DMS153 treated with DMSO at 0.1 percent for 48 hours (cell line): Measurements from ENCODE around the gene METTL21A.

ENCODE experiments used
- DNase-seq: peaks from one replicate; lab custom pipeline; 2025; ENCODE audit not compliant: unreplicated experiment; lab: John Stamatoyannopoulos, UW

The METTL21A gene

DNA sequence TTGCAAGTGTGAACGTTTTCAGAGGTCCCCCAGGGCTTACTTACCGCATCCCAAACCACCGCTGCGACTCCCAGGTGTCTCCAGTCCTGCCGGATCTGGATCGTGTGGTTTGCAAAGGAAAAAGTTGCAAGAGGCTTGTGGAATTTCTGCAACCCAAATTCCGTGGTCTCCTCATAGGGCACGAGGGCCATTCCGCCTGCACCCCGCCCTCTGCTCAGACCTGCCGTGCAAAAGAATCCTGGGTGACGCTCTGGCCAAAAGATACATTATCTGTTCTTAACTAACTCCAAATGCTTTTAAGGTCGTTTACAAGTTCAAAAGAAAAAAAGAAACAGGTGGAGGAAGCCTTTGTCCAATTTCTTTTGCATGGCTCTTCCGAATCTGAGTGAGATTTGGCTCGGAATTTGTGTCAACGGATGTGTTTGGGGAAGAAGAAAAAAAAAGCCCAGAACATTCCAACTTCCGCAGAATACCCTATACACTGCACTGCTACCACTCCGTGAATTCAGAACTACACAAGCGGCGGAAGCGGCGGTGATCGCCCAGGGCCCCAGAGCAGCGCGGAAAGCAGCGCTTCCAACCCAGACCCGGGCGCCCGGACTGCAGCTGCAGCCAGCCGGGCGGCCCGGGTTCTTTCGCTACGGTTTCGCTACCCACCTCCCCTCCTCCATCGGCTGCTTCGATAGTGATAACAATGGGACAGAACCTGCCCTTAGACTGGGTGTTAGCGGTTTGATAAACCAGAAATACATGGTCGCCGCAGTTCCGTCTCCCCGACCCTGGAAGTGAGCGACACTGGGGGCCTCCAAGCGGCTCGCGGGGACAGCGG, 795 bp downstream of the METTL21A start:
- DNase-seq, result peak; percentile 47

DNA sequence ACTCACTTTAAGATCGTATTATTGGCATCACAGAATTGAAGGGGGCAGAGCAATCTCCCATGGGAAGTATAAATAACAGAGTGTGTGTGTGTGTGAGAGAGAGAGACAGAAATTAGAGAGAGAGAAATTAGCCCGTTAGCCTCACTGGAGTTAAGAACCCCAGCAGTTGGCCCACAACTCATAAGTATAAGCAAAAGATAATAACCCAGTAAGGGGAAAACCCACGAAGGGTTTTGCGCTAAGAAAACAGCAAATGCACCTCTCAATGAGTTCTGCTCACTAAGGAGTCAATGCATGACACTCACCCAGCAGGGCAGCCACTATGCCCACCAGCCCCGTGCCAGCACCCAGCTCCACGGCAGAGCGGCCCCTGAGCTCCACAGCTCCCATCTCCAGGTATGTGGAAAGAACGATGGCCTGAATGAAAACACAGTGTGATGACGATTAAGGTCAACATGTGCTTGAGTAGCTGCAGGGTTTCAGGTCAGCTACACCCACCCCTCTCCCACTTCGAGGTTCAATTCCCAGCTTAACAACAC, 3.6 kb downstream of the METTL21A start:
- DNase-seq, result no peak

DNA sequence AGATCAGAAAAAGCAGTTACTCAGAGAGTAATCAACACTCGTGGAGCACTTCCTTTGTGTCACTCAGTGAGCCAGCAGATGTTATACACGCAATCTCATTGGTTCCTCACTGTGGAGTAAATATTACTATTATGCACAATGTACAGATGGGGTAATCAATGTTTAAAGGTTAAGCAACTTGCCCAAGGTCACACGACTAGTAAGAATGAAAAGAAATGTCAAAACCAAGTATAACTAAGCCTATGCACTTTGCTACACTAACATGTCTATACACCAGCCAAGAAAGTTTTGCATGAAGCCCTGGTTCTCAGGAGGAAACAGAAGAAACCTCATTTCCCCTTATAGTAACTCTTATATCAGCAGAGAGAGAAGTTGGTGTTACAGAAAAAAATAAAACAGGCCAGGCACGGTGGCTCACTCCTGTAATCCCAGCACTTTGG, 5.4 kb downstream of the METTL21A start:
- no peak for DNase-seq

DNA sequence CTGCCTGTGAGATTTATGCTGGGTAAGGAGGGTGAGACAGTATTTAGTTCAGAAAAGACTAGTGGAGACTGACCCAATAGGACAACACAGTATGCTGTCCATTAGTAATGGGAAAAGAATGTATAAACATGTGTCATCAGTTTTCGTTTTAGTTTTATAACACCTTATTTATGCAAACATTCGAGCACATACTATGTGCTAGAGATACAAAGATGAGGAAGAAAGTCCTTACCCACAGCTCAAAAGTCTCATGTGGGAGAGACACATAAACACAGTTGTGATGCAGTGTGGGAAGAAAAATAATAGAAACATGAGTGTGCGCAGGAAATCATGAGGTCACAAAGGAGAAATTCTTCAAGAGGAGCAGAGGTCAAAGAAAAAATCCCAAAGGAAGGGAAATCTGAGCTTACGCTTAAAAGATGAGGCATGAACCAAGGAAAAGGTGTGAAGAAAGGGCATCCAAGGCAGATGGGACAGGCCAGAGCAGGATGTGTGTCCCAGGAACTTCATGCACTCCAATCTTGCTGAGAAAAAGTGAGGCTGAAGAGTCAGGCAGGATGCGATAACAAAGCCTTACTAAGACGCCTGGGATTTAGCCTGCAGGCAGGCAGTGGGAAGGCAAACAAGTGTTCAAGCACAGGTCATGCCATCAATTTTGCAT, 8.1 kb downstream of the METTL21A start:
- DNase-seq, result no peak

DNA sequence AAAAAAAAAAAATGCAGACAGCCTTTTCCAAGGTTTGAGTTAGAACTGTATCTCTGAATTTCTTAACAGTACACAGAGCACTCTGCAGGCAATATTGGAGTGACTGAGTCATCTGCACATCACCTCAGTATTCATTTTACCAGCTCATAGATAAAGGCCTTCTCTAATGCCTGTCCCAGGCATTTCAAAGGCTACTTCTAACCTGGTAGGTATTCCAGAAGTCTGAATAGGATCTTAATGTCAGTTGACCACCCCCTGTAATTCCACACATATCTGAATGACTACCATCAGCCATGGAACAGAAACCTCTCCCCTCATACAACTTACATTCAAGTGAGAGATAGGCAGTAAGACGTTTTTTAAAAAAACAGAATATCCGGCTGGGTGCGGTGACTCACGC, 9.0 kb downstream of the METTL21A start:
- no peak for DNase-seq

DNA sequence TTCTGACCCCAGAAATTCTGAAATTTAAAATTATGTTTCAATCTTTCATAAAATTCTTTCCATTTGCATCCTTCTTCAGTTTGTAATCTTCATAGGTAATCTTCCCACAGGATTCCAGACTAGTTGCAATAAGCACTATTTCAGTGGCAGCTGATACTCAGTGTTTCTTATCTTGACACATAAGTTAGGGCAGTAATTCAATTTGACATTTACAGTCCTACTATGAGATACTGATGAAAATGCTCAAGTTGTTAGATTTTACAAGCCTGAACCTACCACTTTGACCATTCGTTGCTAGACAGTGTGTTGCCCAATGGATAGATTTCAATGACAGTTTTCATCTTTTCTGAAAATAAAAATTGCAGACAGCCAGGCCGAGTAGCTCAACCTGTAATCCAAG, 10.4 kb downstream of the METTL21A start:
- DNase-seq, result no peak

DNA sequence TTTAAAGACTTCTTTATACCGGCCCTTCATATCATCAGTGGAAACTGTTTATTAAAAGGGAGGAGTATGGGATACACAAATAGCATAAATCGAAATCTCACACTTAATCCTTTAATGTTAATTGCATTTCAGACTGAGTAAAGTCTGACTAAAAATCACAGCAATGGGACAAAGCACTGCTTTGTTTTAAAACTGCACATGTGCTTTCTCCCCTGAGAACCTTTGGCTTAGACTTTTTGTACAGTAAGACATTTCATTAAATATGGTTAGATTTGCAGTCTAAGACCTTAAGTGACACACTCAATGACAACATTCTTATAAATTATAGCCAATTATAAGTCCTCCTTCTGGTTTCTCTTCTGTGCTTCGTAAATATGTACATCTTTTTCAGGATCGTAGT, 12.5 kb downstream of the METTL21A start:
- no peak for DNase-seq

DNA sequence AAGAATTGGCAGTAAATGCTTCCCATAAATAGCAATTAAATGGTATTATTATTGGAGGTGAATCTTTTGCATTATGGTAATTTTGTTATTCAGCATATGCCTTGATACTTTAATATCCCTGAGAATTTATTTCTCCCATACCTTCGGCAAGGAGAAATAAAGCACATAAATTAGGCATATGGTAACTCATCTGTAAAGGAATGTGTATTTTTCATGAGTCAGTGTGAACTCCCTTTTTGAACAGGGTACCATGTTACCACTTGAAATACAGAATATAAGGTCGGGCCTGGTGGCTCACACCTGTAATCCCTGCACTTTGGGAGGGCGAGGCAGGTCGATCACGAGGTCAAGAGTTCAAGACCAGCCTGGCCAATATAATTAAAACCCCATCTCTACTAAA, 18.4 kb downstream of the METTL21A start:
- DNase-seq, result no peak

DNA sequence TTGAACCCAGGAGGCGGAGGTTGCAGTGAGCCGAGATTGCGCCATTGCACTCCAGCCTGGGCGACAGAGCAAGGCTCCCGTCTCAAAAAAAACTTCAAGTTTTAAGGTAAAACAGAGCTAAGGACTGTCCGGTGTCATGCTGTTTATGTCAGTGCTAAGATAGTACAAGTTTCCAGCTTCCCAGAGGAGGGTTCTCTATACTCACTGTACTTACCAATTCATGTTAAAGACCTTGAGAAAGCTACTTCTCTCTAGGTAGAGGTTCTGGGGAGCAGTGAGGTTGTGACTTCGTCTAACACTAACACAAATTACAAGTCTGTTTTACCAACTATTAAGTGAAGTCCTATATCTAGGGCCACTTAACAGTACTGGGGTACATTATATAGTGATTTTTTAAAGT, 18.8 kb downstream of the METTL21A start:
- no peak for DNase-seq

DNA sequence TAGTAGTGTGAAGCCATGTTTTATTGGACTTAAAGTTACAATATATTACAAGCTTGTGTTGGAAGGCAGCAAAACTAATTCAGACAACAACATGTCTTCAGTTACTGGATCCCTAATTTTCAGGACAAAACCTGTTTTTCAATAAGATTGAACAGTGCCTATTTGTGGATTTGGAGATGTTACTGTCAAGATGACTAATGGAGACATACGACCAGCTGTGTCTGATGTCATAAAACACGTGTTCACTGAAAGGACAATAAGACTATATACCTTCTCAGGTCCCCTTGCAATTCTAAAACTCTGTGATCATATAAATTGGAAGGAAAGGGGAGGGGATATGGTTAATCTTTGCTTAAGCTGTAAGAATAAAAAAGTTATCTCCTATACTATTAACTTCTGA, 21.7 kb downstream of the METTL21A start:
- no peak for DNase-seq

DNA sequence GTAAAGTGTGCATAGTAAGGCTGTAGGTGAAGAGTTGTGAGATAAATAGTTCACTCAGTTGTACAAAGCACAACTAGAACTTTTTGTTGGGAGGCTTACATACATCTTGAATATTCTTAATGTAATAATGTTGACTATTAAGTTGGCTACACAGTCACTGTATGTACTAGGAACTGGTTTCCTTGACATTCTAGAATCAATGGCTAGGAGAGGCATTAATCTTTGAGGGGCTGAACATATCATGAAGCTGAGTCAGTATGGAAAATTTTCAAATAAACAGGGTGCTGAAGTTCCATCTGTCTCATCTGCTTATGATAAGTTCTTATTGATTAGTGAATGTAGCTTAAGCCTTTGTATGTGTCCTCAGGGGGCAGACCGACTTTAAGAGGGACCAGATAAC, 23.4 kb downstream of the METTL21A start:
- no peak for DNase-seq

DNA sequence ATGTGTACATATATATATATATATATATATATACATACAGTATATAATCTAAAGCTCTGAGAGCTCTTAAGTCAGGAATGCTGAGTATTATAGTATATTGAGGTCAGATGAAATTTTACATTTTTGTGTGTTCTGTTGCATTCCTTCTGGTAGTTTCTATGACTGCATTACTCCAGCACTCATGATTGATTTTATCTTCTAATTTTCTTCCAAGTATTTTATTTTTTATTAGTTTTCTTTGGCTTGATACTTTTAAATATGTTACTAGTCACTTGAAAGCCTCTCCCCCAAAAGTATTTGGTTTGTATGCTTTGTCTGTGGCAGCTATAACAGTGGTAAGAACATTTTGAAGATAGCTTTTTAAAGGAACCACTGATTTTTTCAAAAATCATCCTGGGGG, 25.0 kb downstream of the METTL21A start:
- DNase-seq, result no peak

DNA sequence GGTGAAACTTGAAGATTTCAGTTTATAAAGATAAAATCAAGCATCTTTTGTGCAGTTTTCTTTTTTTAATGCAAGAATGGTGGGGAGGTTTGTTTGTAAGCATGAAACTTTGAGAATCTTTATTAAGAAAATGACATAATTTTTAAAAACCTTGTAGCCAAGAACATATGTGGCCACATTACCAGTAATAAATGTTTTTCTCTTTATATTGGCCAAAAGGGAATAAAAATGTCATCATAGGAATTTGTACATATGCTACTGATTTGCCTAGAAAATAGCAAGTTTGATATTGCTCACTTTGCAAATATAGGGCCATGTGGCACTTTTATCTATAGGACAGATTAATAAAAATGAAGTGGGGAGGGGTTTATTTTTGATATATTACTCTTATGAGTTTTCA, 25.6 kb downstream of the METTL21A start:
- DNase-seq, result no peak

DNA sequence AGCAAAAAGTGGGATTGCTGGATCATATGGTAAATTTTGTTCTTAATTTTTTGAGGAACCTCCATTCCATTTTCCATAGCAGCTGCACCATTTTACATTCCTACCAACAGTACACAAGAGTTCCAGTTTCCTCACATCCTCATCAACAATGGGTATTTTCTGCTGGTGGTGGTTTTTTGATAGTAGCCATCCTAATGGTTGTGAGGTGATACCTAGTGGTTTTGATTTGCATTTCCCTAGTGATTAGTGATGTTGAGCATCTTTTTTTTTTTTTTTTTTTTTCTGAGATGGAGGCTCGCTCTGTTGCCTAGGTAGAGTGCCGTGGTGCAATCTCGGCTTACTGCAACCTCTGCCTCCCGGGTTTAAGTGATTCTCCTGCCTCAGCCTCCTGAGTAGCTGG, 30.5 kb downstream of the METTL21A start:
- DNase-seq, result no peak

DNA sequence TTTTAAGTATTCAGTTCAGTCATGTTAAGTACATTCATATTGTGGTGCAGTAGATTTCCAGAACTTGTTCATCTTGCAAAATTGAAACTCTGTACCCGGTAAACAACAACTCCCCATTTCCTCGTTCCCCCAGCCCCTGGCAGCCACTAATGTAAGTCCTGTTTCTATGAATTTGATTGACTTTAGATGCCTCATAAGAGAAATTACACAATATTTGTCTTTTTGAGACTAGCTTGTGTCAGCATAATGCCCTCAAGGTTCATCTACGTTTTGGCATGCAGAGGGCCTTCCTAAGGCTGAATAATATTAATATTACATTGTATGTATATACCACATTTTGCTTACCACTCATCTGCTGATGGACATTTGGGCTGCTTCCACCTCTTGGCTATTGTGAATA, 30.9 kb downstream of the METTL21A start:
- no peak for DNase-seq

DNA sequence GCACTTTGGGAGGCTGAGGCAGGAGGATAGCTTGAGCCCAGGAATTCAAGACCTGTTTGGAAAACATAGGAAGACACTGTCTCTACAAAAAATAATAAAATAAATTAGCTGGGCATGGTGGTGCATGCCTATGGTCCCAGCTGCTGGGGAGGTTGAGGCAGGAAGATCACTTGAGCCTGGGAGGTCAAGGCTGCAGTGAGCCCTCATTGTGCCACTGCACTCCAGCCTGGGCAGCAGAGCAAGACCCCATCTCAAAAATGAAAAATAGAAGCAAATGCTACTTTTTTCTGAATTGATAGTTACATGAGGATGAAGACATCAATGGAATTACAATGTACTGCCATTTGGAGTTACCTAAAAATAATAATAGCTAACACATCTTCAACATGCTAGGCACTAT, 31.9 kb downstream of the METTL21A start:
- DNase-seq, result no peak

DNA sequence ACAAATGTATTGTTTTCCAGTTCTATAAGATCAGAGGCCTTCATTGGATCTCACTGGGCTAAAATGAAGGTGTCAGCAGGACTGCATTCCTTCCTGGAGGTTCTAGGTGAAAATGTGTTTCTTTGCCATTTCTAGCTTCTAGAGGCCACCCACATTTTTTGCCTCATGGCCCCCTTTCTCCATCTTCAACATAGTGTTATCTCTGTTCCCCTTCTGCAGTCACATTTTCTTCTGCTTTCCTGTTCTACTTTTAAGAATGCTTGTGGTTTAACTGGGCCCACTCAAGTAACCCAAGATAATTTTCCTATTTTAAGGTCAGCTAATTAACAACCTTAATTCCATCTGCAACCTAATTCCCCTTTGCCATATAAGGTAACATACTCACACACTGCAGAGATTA, 36.1 kb downstream of the METTL21A start:
- DNase-seq, result no peak

DNA sequence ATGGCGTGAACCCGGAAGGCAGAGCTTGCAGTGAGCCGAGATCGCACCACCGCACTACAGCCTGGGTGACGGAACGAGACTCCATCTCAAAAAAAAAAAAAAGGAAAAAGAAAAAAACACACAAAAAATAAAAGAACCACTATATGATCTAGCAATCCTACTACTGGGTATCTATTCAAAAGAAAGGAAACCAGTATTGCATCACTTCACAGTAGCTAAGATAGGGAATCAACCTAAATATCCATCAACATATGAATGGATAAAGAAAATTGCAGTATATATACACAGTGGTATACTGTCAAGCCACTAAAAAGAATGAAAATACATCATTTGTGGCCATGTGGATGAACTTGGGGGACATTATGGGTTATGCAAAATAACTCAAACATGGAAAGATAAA, 37.9 kb downstream of the METTL21A start:
- DNase-seq, result no peak

DNA sequence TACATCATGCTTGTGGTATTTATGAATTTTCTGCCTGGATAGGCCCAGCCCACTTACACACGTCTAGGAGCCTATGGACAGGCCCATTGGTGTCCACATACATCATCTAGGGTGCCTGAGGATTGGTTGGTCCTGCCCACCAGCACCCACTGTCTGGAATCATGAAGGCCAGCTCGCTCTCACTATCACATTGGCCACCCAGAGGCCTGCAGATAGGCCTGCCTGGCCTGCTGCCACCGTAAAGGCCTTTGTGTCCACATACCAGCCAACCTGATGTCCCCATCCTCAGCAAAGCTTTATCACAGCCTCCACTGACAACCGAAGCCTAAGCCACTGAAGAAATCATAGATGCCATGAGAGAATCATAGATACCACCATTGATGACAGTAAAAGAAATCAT, 40.2 kb downstream of the METTL21A start:
- no peak for DNase-seq

DNA sequence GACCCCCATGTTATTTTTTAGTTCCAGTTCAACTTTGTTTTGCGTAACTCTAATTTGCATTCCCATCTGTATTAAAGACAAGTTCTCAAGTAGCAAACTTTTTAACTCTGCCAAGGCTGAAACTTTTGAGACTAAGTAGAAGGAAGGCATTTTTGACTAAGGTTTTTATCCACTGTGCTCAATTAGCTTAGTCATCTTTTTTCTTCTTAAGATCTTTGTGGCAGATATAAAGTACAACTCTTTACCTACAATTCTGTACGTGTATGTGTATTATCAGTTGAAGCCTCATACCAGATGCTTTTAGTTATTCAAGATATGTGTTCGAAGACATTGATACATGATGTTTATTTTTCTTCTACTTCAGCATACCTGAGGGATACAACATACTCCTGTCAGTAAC, 53.8 kb downstream of the METTL21A start:
- DNase-seq, result no peak

DNA sequence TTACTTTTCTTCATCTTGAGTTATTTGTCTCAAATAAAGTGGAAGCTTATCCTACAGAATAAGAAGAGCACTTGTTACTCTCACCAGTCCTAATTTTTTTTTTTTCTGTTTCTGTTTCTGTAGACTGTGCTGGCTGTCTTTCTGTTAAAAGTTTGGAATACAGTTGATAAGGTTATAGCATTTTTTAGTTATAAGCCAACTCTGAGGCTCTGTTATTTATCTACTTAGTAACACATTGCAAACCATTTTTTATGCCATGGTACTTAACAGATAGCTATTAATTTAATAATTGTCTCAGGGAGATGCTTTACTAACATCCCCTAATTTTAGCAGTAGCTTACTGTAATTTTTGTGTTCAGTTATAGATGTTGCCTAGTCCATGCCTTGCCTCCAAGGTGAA, 57.5 kb downstream of the METTL21A start:
- DNase-seq, result no peak

DNA sequence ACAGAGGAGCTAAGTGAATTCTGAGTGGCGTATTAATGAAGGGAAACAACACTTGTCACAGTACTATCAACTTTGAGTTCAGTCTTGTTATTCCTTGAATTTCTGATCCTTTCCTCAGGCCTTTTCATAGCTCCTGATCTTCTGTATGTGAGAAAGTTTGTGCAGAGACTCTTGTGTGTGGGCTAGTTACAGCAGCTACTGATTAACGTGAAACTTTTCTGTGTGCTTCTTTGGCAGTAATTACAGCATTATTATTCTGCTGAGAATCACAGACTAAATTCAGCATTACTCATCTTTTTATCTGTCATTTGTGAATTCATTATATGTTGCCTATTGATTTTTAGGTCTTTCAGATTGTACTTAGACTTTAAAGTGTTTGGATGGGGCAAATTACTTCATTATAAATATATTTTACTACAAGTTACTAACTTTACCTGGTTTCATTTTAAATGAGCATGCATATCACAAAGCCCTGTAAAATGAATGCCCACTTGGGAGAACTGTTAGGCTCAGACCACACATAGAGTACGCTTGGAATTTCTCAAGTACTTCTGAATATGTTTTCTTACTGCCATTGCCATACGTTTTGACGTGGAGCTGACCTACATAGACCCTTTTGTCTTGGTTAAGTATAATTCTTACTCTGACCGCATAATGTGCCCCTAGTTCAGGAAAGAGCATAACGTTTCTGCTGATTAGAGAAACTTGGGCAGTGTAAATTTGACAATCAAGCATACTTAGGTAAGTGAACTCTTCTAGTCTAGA, 59.3 kb downstream of the METTL21A start:
- DNase-seq, result no peak
